HEK293 (cell line): ENCODE measurements around the gene SNRPB2.

Experiments used
- CTCF ChIA-PET: fragments of 350-600 bp; formaldehyde crosslinking; extraction: SDS; loops from one replicate; lab custom pipeline; 2021; ENCODE audit warnings: antibody characterized with exemption; lab: Yijun Ruan, JAX
- POLR2A ChIA-PET: fragments of 300-600 bp; formaldehyde crosslinking; extraction: SDS; loops from one replicate; lab custom pipeline; 2020; ENCODE audit warnings: antibody characterized with exemption, inconsistent platforms; lab: Yijun Ruan, JAX
- H3K27ac ChIP-seq: fragments of 200-500 bp; sonication (Bioruptor generic); 2 replicates; pipeline ENCODE4 v1.5.1; 2014; ENCODE audit warnings: low read depth, low read length, control low read depth, inconsistent platforms; ENCODE audit errors: extremely low read depth
- H3K36me3 ChIP-seq, 2 experiments: fragments of 200-500 bp in 1 of 2; sonication (Bioruptor generic) in 1 of 2; 1 replicate in 1 of 2; 2 replicates in 1 of 2; pipeline ENCODE4 v1.5.1; 2014 to 2017; ENCODE audit warnings: inconsistent platforms in 2 of 2, low read length in 2 of 2; ENCODE audit not compliant: control insufficient read depth in 2 of 2, insufficient read depth in 1 of 2
- H3K4me1 ChIP-seq: fragments of 200-500 bp; sonication (Bioruptor generic); 2 replicates; pipeline ENCODE4 v1.5.1; 2014; ENCODE audit warnings: mild to moderate bottlenecking, low read length, inconsistent platforms; ENCODE audit not compliant: control insufficient read depth, insufficient read depth
- H3K4me3 ChIP-seq: 2 replicates; pipeline ENCODE4 v1.5.1; 2011; ENCODE audit warnings: low read depth, mild to moderate bottlenecking, control low read depth, low read length, moderate library complexity
- H3K9me3 ChIP-seq: fragments of 200-500 bp; sonication (Bioruptor generic); 2 replicates; pipeline ENCODE4 v1.5.1; 2014; ENCODE audit warnings: low read depth, low read length, inconsistent platforms; ENCODE audit not compliant: control insufficient read depth, insufficient read depth
- BCL11A ChIP-seq: fragments of 450-650 bp; formaldehyde crosslinking; IDR thresholded peaks from 2 replicates; pipeline ENCODE4 v1.5.1; 2016; ENCODE audit warnings: low read depth, missing biosample characterization, missing genetic modification characterization
- FEZF1 ChIP-seq: fragments of 450-650 bp; formaldehyde crosslinking; IDR thresholded peaks from 2 replicates; pipeline ENCODE4 v1.5.1; 2016; ENCODE audit warnings: missing biosample characterization, missing genetic modification characterization
- HOXD13 ChIP-seq: sonication (generic); formaldehyde crosslinking; IDR thresholded peaks from 2 replicates; pipeline ENCODE4 v1.8.0; 2022; ENCODE audit warnings: missing genetic modification reagents, borderline replicate concordance
- KLF1 ChIP-seq: fragments of 450-650 bp; formaldehyde crosslinking; IDR thresholded peaks from 2 replicates; pipeline ENCODE4 v1.5.1; 2016; ENCODE audit warnings: missing biosample characterization, missing genetic modification characterization
- KLF9 ChIP-seq: fragments of 450-650 bp; formaldehyde crosslinking; IDR thresholded peaks from 2 replicates; pipeline ENCODE4 v1.5.1; 2016; ENCODE audit warnings: missing biosample characterization, missing genetic modification characterization, low read depth
- OSR2 ChIP-seq: fragments of 450-650 bp; formaldehyde crosslinking; IDR thresholded peaks from 2 replicates; pipeline ENCODE4 v1.5.1; 2016; ENCODE audit warnings: missing biosample characterization, missing genetic modification characterization
- SP3 ChIP-seq: fragments of 450-650 bp; formaldehyde crosslinking; IDR thresholded peaks from 2 replicates; pipeline ENCODE4 v1.5.1; 2016; ENCODE audit warnings: missing biosample characterization, missing genetic modification characterization
- WT1 ChIP-seq: fragments of 450-650 bp; formaldehyde crosslinking; IDR thresholded peaks from 2 replicates; pipeline ENCODE4 v1.5.1; 2016; ENCODE audit warnings: missing biosample characterization, missing genetic modification characterization
- ZNF16 ChIP-seq: fragments of 450-650 bp; formaldehyde crosslinking; IDR thresholded peaks from 2 replicates; pipeline ENCODE4 v1.5.1; 2016; ENCODE audit warnings: low read depth, missing biosample characterization, missing genetic modification characterization
- ZNF311 ChIP-seq: fragments of 450-650 bp; formaldehyde crosslinking; IDR thresholded peaks from 2 replicates; pipeline ENCODE4 v1.5.1; 2017; ENCODE audit warnings: missing biosample characterization, missing genetic modification characterization, borderline replicate concordance
- ZNF37A ChIP-seq: fragments of 450-650 bp; IDR thresholded peaks from 2 replicates; pipeline ENCODE4 v1.5.1; 2018; ENCODE audit warnings: missing biosample characterization, missing genetic modification characterization
- ZNF544 ChIP-seq: fragments of 450-650 bp; formaldehyde crosslinking; IDR thresholded peaks from 2 replicates; pipeline ENCODE4 v1.5.0; 2017; ENCODE audit warnings: missing biosample characterization, missing genetic modification characterization
- ZNF623 ChIP-seq: fragments of 450-650 bp; formaldehyde crosslinking; IDR thresholded peaks from 2 replicates; pipeline ENCODE4 v1.5.1; 2016; ENCODE audit warnings: missing biosample characterization, missing genetic modification characterization
- ZNF658 ChIP-seq: fragments of 450-650 bp; formaldehyde crosslinking; IDR thresholded peaks from 2 replicates; pipeline ENCODE4; 2016; ENCODE audit warnings: missing biosample characterization, missing genetic modification characterization
- ZNF785 ChIP-seq: fragments of 450-650 bp; formaldehyde crosslinking; IDR thresholded peaks from 2 replicates; pipeline ENCODE4 v1.5.1; 2016; ENCODE audit warnings: missing biosample characterization, missing genetic modification characterization
- ZNF843 ChIP-seq: fragments of 450-650 bp; formaldehyde crosslinking; IDR thresholded peaks from 2 replicates; pipeline ENCODE4 v1.5.1; 2016; ENCODE audit warnings: missing biosample characterization, missing genetic modification characterization
- ZXDB ChIP-seq: fragments of 450-650 bp; formaldehyde crosslinking; IDR thresholded peaks from 2 replicates; pipeline ENCODE4 v1.5.1; 2016; ENCODE audit warnings: missing biosample characterization, missing genetic modification characterization
- TF ChIP-seq, protein P1 (sequence below): fragments of 450-650 bp; formaldehyde crosslinking; IDR thresholded peaks from 2 replicates; pipeline ENCODE4 v1.5.1; 2016; ENCODE audit warnings: missing biosample characterization, missing genetic modification characterization
- TF ChIP-seq, protein P2 (sequence below): fragments of 450-650 bp; formaldehyde crosslinking; IDR thresholded peaks from 2 replicates; pipeline ENCODE4 v1.5.1; 2016; ENCODE audit warnings: missing biosample characterization, missing genetic modification characterization
- TF ChIP-seq, protein P3 (sequence below): fragments of 450-650 bp; formaldehyde crosslinking; conservative IDR thresholded peaks from 2 replicates; pipeline ENCODE4 v1.5.1; 2016; ENCODE audit warnings: low read depth, missing biosample characterization, missing genetic modification characterization
- TF ChIP-seq, protein P4 (sequence below): fragments of 450-650 bp; formaldehyde crosslinking; IDR thresholded peaks from 2 replicates; pipeline ENCODE4 v1.5.1; 2016; ENCODE audit warnings: missing biosample characterization, missing genetic modification characterization
- TF ChIP-seq, protein P5 (sequence below): fragments of 450-650 bp; formaldehyde crosslinking; IDR thresholded peaks from 2 replicates; pipeline ENCODE4 v1.5.1; 2016; ENCODE audit warnings: missing biosample characterization, missing genetic modification characterization

The SNRPB2 gene

DNA sequence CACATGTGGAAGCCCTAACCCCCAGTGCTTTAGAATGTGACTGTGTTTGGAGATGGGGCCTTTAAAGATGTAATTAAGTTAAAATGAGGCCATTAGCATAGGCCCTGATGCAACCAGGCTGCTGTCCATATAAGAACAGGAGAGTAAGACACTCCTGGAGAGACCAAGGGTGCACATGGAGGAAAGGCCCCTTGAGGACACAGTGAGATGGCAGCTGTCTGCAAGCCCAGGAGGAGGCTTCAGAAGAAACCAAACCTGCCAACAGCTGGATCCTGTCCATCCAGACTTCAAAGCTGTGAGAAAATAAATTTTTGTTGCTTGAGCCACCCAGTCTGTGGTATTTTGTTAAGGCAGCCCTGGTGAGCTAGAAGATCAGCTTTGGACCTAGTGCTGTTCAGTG, 16.8 kb upstream of the SNRPB2 start:
- TF ChIP-seq ZNF544 (tag by site-specific recombination) (no peak), ZNF843 (tag by site-specific recombination) (no peak)
- H3K4me3 ChIP-seq, result no peak overlapping the region
- ChIA-PET CTCF (no interaction called here), POLR2A (no interaction called here)
- H3K9me3 ChIP-seq, result no peaks in the 10 kb centered on the region
- no peak overlapping the region for H3K27ac ChIP-seq
- H3K36me3 ChIP-seq, result no peaks in the 10 kb centered on the region
- H3K4me1 ChIP-seq, result peaks cover 3% of the 10 kb centered on the region; the same call in 1 of the 2 replicates

DNA sequence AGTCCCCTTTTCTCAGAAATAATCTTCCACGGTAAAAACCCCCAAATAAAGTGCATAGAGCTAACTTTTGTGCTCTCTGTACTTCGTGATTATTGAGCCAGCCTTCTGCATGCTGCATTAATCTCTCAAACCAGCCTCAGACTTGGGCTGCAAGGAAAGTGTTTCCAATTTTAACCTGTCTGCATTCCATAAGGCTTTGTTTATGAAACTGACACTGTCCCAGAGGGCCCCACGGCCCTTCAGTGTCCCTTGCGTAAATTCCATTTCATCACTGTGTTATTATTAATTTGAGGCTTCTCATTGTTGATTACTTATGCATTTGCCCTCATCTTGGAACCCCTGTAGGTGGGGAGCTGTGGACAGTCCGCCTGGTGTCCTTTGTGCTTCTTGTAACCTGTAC, 15.6 kb upstream of the SNRPB2 start:
- Histone ChIP-seq H3K36me3 (no peaks in the 10 kb centered on the region), H3K4me3 (no peak overlapping the region), H3K9me3 (no peaks in the 10 kb centered on the region), H3K4me1 (no peaks in the 10 kb centered on the region), H3K27ac (no peak overlapping the region)
- POLR2A ChIA-PET, result no interaction called here
- TF ChIP-seq ZXDB (tag by site-specific recombination) (no peak), WT1 (no peak)
- CTCF ChIA-PET, result no interaction called here

DNA sequence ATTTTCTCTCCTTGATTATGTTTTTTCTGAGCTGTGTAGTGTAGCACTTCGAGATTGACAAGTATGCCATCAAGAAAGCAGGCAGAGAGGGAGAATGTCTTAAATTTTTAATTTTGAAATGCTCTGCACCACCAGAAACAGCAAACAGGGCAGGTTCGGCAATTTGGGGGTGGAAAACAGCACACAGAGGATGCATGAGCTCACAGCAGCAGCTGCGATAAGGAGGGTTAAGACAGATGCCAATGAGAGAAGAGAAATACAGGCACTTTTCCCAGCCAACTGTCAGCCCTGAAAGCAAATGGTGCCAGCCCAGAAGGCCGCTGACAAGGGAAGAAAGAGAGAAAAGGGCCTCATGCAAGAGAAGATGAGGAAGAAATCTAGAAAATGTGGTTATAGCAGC, 15.1 kb upstream of the SNRPB2 start:
- CTCF ChIA-PET, result no interaction called here
- TF ChIP-seq HOXD13 (CRISPR knock-in tag) (no peak), ZNF37A (tag by site-specific recombination) (no peak), ZNF658 (tag by site-specific recombination) (no peak), SP3 (tag by site-specific recombination) (no peak), BCL11A (tag by site-specific recombination) (no peak), ZNF623 (tag by site-specific recombination) (no peak), OSR2 (tag by site-specific recombination) (no peak), ZNF16 (tag by site-specific recombination) (no peak), KLF9 (tag by site-specific recombination) (no peak), KLF1 (tag by site-specific recombination) (no peak), ZNF311 (tag by site-specific recombination) (no peak), FEZF1 (tag by site-specific recombination) (no peak), ZNF785 (no peak)
- TF ChIP-seq, protein P1, sequence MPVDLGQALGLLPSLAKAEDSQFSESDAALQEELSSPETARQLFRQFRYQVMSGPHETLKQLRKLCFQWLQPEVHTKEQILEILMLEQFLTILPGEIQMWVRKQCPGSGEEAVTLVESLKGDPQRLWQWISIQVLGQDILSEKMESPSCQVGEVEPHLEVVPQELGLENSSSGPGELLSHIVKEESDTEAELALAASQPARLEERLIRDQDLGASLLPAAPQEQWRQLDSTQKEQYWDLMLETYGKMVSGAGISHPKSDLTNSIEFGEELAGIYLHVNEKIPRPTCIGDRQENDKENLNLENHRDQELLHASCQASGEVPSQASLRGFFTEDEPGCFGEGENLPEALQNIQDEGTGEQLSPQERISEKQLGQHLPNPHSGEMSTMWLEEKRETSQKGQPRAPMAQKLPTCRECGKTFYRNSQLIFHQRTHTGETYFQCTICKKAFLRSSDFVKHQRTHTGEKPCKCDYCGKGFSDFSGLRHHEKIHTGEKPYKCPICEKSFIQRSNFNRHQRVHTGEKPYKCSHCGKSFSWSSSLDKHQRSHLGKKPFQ (tag by site-specific recombination), result no peak
- TF ChIP-seq, protein P2, sequence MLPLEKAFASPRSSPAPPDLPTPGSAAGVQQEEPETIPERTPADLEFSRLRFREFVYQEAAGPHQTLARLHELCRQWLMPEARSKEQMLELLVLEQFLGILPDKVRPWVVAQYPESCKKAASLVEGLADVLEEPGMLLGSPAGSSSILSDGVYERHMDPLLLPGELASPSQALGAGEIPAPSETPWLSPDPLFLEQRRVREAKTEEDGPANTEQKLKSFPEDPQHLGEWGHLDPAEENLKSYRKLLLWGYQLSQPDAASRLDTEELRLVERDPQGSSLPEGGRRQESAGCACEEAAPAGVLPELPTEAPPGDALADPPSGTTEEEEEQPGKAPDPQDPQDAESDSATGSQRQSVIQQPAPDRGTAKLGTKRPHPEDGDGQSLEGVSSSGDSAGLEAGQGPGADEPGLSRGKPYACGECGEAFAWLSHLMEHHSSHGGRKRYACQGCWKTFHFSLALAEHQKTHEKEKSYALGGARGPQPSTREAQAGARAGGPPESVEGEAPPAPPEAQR, result no peak
- TF ChIP-seq, protein P3, sequence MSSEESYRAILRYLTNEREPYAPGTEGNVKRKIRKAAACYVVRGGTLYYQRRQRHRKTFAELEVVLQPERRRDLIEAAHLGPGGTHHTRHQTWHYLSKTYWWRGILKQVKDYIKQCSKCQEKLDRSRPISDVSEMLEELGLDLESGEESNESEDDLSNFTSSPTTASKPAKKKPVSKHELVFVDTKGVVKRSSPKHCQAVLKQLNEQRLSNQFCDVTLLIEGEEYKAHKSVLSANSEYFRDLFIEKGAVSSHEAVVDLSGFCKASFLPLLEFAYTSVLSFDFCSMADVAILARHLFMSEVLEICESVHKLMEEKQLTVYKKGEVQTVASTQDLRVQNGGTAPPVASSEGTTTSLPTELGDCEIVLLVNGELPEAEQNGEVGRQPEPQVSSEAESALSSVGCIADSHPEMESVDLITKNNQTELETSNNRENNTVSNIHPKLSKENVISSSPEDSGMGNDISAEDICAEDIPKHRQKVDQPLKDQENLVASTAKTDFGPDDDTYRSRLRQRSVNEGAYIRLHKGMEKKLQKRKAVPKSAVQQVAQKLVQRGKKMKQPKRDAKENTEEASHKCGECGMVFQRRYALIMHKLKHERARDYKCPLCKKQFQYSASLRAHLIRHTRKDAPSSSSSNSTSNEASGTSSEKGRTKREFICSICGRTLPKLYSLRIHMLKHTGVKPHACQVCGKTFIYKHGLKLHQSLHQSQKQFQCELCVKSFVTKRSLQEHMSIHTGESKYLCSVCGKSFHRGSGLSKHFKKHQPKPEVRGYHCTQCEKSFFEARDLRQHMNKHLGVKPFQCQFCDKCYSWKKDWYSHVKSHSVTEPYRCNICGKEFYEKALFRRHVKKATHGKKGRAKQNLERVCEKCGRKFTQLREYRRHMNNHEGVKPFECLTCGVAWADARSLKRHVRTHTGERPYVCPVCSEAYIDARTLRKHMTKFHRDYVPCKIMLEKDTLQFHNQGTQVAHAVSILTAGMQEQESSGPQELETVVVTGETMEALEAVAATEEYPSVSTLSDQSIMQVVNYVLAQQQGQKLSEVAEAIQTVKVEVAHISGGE (tag by site-specific recombination), result no peak
- TF ChIP-seq, protein P4, sequence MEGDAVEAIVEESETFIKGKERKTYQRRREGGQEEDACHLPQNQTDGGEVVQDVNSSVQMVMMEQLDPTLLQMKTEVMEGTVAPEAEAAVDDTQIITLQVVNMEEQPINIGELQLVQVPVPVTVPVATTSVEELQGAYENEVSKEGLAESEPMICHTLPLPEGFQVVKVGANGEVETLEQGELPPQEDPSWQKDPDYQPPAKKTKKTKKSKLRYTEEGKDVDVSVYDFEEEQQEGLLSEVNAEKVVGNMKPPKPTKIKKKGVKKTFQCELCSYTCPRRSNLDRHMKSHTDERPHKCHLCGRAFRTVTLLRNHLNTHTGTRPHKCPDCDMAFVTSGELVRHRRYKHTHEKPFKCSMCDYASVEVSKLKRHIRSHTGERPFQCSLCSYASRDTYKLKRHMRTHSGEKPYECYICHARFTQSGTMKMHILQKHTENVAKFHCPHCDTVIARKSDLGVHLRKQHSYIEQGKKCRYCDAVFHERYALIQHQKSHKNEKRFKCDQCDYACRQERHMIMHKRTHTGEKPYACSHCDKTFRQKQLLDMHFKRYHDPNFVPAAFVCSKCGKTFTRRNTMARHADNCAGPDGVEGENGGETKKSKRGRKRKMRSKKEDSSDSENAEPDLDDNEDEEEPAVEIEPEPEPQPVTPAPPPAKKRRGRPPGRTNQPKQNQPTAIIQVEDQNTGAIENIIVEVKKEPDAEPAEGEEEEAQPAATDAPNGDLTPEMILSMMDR (tag by site-specific recombination), result no peak
- TF ChIP-seq, protein P5, sequence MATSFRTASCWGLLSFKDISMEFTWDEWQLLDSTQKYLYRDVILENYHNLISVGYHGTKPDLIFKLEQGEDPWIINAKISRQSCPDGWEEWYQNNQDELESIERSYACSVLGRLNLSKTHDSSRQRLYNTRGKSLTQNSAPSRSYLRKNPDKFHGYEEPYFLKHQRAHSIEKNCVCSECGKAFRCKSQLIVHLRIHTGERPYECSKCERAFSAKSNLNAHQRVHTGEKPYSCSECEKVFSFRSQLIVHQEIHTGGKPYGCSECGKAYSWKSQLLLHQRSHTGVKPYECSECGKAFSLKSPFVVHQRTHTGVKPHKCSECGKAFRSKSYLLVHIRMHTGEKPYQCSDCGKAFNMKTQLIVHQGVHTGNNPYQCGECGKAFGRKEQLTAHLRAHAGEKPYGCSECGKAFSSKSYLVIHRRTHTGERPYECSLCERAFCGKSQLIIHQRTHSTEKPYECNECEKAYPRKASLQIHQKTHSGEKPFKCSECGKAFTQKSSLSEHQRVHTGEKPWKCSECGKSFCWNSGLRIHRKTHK (tag by site-specific recombination), result no peak
- H3K4me3 ChIP-seq, result no peak overlapping the region
- POLR2A ChIA-PET, result no interaction called here
- H3K27ac ChIP-seq, result no peak overlapping the region
- H3K36me3 ChIP-seq, result no peaks in the 10 kb centered on the region
- H3K9me3 ChIP-seq, result no peaks in the 10 kb centered on the region
- H3K4me1 ChIP-seq, result no peaks in the 10 kb centered on the region
